HG02970 (cell line): Measurements from ENCODE around the gene CLCA1.
"Not testable (repeated sequence)": the region's sequence is repeated elsewhere in the genome, so short reads cannot be mapped to it uniquely, and the experiment has no call there.

Source experiments
- ATAC-seq: cut with Tn5 transposase; IDR thresholded peaks from one replicate; pipeline ENCODE4 v1.9.1; 2021; ENCODE audit warnings: mild to moderate bottlenecking, moderate library complexity, moderate number of reproducible peaks; ENCODE audit not compliant: unreplicated experiment, low FRiP score

The CLCA1 gene

DNA sequence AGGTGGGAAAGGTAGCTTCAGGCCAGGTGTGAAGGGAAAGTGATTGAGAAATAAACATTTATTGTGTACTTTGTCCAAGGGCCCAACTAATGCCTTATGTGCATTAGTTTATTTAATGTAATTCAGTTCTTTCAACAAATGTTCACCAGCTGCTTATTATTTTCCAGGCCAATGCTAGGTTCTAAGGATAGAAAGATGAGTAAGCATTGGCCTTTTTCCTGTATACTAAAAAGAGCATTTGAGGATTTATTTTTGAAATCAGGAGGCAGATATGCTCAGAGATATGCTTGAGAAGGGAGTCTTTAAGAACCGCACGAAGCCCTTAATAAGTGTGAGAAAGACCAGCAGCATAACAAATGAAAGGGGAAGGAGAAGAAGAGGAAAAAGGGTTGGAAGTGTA is 32.0 kb downstream of the CLCA1 start:
- no peak for ATAC-seq

GRCh38 chr1:86502125-86502646 is 33.5 kb downstream of the CLCA1 start:
- ATAC-seq, result not testable (repeated sequence)

DNA sequence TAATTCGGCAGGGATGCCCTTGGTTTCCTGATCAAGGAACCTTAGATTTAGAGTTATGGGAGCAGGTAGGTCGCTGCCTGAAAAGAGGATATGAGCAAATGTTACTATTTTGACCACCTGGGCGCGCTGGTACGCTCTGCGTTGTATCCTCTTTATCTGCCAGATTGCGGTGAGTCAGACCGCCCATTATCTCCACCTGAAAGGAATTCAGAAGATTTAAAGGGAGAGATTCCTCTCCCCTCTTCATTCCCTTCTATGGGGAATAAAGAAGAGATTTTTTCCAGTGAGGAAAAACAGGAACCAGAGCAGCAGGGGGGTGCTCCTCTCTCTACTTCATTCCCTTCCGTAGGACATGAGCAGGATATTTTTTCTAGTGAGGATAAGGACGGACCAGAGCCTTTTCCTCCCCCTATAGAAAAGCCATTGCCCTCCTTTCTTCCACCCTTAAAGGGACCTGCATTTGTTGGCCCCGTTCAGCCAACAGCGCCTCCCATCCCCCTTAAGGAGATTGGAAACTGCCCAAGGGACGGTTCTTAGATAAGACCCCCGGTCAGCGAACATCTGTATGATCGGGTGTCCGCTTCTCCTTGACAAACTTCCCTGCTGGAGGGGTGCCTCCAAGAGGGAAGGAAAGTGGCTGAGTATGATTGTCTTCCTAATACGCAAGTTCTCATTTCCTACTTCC is 34.1 kb downstream of the CLCA1 start:
- ATAC-seq, result no peak

- ATAC-seq, result no peak
Observed at GRCh38 chr1:86503406-86504136, 34.8 kb downstream of the CLCA1 start.

GRCh38 chr1:86504137-86504479 is 35.4 kb downstream of the CLCA1 start:
- ATAC-seq, result no peak

GRCh38 chr1:86504895-86505563 is 36.3 kb downstream of the CLCA1 start:
- no peak for ATAC-seq

GRCh38 chr1:86505564-86505902 is 36.8 kb downstream of the CLCA1 start:
- no peak for ATAC-seq

DNA sequence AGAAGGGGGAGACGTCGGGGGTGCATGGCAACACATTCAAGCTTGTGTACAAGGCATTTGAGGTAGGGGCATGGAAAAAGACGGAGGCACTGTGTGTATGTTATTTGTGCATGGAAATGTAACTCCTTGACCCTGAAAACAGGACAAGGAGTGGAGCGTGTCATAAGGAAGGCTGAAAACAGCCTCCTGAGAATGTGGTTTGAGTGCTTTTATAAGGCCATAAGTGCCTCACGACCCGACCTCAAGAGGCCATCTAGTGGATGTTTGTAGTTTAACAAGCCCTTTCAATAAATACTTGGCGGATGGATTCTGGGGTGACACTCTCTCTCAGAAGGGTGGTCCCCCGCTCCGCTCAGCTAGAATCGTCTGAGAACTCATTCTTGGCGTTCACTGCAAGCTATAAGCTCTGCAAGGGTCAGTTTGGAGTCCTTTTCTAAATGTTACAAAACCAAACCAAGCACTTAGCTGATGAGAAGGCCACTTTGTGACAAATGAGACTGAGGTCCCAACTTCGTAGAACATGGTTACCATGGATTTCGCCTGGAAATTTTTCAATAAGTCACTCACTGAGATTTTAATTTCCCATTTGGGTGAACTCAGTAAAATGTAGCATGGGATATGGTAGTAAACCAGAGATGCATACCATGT is 39.3 kb downstream of the CLCA1 start:
- no peak for ATAC-seq

GRCh38 chr1:86508583-86508969 is 39.8 kb downstream of the CLCA1 start:
- ATAC-seq, result no peak

DNA sequence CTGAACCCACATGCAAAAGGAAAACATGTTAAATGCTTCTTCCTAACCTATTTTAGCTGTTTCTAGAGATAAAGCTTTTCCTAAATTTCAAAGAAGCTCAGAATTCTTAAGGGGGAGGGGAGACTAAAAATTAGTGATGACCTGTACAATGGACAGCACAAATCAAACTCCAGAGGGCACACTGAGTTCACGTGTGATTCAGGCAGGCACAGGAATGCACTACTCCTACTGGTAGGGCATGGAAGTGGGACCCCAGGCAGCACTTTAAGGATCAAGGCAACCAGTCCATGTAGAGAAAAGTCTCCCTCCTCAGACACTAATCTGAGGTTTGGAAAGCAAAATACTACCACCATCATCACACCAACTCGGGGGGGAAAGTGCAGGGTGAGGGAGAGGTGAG is 46.9 kb downstream of the CLCA1 start:
- no peak for ATAC-seq

- ATAC-seq, result no peak
Observed at GRCh38 chr1:86516335-86516734, 47.6 kb downstream of the CLCA1 start.

DNA sequence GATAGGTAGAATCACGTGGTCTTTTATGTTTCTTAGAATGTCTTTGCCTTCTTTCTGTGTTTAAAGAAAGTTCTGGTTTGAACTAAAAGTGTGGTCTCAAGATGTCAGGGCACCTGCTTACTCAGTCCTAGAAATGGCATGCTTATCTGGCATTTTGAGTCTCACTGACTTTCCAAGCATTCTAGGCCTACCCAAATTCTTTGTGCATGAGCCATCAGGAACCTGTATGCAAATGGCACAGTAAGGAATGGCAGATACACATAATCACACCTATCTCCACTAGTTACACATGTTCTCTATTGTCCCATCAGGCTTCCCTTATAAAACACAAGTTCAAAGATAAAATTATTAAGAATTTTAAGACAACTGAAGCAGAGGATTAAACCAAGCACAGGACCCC is 48.6 kb downstream of the CLCA1 start:
- no peak for ATAC-seq

DNA sequence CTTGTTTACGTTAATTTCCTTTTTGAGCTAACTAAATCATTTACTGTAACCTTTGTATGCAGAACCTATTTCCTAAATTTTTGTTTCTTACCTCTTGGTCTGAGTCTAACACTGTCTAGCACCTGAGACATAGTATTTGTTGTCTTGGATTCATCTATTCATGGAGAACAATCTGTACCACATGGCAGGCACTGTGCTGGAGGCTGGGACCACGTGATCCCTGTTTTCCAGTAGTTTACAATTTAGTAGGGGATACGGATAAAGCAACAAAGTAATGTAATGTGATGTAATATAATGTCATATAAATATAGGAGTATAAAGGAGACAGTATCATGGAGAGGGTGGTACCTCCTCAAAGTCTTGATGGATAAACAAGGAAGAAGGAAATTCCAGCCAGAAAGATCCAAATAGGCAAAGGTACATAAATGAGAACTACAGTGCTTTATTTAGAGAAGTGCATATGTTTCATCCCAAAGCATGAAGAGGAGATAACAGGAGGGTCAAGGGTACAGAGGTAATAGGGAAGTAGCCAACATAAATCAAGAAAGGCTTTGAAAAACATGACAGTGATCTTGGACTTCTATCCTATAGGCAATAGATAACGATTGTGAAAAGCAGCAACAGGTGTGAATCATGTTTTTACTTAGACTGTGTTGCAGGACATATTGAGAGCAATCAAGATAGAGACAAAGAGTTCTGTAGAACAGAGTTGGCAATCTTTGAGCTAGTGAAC is 52.2 kb downstream of the CLCA1 start:
- ATAC-seq, result no peak

DNA sequence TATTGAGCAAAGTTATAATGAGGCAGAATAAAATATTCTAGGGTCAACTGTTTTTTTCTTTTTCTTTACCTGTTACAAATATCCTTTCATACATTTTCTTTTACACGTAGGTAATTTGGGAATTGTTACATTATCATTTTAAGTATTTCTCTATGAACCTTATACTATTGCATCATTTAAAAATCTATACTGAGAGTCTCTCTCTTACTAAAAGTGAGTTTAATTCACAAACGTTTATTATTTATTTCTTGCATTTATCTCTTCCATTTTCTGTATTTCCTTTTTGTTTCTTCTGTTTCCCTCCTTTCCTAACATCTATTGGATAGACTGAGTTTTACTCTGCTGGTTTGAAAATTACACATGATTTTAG is 52.8 kb downstream of the CLCA1 start:
- ATAC-seq, result no peak

- no peak for ATAC-seq
Observed at GRCh38 chr1:86522240-86522639, 53.5 kb downstream of the CLCA1 start.

DNA sequence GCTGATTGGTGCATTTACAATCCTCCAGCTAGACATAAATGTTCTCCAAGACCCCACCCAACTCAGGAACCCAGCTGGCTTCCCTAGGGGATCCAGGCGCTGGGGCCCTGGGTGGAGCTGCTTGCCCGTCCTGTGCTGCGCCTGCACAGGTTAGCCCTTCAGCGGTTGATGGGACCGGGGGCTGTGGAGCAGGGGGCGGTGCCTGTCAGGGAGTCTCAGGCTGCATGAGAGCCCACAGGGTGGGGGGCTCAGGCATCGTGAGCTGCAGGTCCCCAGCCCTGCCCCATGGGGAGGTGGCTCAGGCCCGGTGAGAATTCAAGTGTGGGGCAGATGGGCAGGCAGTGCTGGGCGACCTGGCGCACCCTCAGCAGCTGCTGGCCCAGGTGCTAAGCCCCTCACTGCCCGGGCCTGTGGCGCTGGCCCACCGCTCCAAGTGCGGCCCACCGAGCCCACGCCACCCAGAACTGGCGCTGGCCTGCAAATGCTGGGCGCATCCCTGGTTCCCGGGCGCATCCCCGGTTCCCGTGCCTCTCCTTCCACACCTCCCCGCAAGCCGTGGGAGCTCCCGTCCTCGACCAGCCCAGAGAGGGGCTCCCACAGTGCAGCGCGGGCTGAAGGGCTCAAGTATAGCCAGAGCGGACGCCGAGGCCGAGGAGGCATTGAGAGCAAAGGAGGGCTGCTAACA is 55.1 kb downstream of the CLCA1 start:
- no peak for ATAC-seq

GRCh38 chr1:86527306-86527705 is 58.6 kb downstream of the CLCA1 start:
- ATAC-seq, result no peak

DNA sequence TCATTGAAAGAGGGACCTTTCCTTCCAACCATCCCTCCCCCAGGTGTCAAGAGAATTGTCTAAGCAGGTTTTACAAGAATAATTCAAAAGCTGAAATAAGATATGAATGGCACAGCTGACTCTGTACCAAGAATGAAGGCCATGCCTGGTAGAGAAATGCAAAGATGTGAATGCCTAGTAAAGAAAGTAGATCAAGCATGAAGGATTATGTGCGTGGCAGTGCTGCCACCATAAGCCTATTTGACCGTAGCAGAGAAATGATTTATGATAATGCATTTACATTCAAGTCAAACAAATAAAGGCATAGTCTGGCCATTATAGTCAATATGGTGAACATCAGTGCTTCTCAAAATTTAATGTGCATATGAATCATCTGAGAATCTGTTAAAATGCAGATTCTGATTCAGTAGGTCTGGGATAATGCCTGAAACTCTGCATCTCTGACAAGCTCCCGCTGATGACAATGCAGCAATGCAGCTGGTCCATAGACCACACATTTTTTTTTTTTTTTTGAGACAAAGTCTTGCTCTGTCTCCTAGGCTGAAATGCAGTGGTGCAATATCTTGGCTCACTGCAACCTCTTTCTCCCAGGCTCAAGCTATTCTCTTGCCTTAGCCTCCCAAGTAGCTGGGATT is 61.6 kb downstream of the CLCA1 start:
- ATAC-seq, result no peak

GRCh38 chr1:86537928-86538695 is 69.4 kb downstream of the CLCA1 start:
- no peak for ATAC-seq
